SU-DHL-6 (cell line): Measurements from ENCODE around the gene COG6.

Experiments
- H2AFZ ChIP-seq: fragments of 200-600 bp; sonication (generic); 2 replicates; pipeline ENCODE4 v1.6.1; 2014; ENCODE audit warnings: low read depth, mild to moderate bottlenecking, moderate library complexity, mixed read lengths, antibody characterized with exemption, low read length; ENCODE audit not compliant: severe bottlenecking
- H3F3A ChIP-seq: fragments of 200-600 bp; shearing (Covaris generic); 2 replicates; pipeline ENCODE4 v1.6.0; 2016; ENCODE audit warnings: antibody characterized with exemption, mild to moderate bottlenecking; ENCODE audit not compliant: insufficient read depth
- H3K27ac ChIP-seq: fragments of 200-600 bp; sonication (generic); 2 replicates; pipeline ENCODE4 v1.5.1; 2016; ENCODE audit warnings: low read depth, mild to moderate bottlenecking, low read length, moderate library complexity, mixed read lengths
- H3K27me3 ChIP-seq: fragments of 200-600 bp; sonication (generic), shearing (Covaris generic); 2 replicates; pipeline ENCODE4 v1.6.0; 2014; ENCODE audit warnings: mild to moderate bottlenecking, low read length
- H3K36me3 ChIP-seq: fragments of 200-600 bp; sonication (generic); 2 replicates; pipeline ENCODE4 v1.6.1; 2014; ENCODE audit warnings: mild to moderate bottlenecking, low read length, mixed read lengths
- H3K4me2 ChIP-seq: fragments of 300-600, 200-600 bp; shearing (Covaris generic), sonication (generic); 2 replicates; pipeline ENCODE4 v1.6.0; 2014; ENCODE audit warnings: low read length, low read depth, mild to moderate bottlenecking; ENCODE audit not compliant: poor library complexity, severe bottlenecking
- H3K4me3 ChIP-seq: fragments of 200-600 bp; sonication (generic); 2 replicates; pipeline ENCODE4 v1.5.1; 2014; ENCODE audit warnings: antibody characterized with exemption, low read length, mild to moderate bottlenecking, mixed read lengths; ENCODE audit not compliant: insufficient read depth, poor library complexity, severe bottlenecking
- H3K79me2 ChIP-seq: fragments of 200-600 bp; sonication (generic); 2 replicates; pipeline ENCODE4 v1.6.1; 2014; ENCODE audit warnings: mild to moderate bottlenecking, low read length, moderate library complexity; ENCODE audit not compliant: insufficient read depth
- H3K9ac ChIP-seq: fragments of 200-600 bp; sonication (generic); 2 replicates; pipeline ENCODE4 v1.7.0; 2014; ENCODE audit warnings: mild to moderate bottlenecking, low read length
- H3K9me2 ChIP-seq: fragments of 200-600 bp; sonication (generic); replicated peaks from 2 replicates; pipeline ENCODE4 v1.6.1; 2014; ENCODE audit warnings: low read length; ENCODE audit not compliant: insufficient read depth
- H3K9me3 ChIP-seq: fragments of 200-600 bp; sonication (generic); 2 replicates; pipeline ENCODE4 v1.6.1; 2014; ENCODE audit warnings: low read length, mixed read lengths; ENCODE audit not compliant: insufficient read depth
- H4K20me1 ChIP-seq: fragments of 200-600 bp; sonication (generic); 2 replicates; pipeline ENCODE4 v1.6.1; 2014; ENCODE audit warnings: low read depth, mild to moderate bottlenecking, antibody characterized with exemption, low read length, moderate library complexity, mixed read lengths
- EZH2phosphoT487 ChIP-seq: fragments of 200-600 bp; sonication (generic), shearing (Covaris generic); conservative IDR thresholded peaks from 2 replicates; pipeline ENCODE4 v1.6.1; 2018; ENCODE audit warnings: mild to moderate bottlenecking, antibody characterized with exemption, low read length, moderate library complexity, mixed read lengths
- TF ChIP-seq, protein P1 (sequence below): fragments of 200-600 bp; sonication (generic); IDR thresholded peaks from one replicate; pipeline ENCODE4 v1.5.1; 2017; ENCODE audit warnings: antibody characterized with exemption, mild to moderate bottlenecking, low read length, moderate library complexity; ENCODE audit not compliant: insufficient read depth, poor library complexity, severe bottlenecking

Gene COG6

DNA sequence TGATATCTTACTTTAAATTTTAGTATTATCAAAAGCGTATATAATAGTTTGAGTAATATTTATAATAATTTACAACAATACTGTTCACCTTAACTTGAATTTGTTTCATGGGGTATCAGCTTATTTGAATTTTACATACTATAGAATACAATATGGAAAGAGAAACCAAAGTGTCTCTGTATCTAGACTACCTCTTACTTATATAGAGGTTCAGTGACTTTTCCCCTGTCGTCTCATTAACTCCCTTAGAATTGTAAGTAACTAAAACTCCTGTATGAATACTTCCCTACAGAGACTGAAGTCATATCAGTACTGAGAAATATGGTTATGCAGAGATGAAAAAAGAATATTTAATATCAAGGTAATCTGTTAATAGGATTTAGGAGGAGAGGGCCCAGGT, 26.8 kb downstream of the COG6 start:
- H3K36me3 ChIP-seq: 0 out of 2 replicates have a peak, but pooled peaks cover 10% of the 10 kb centered on the region
- no peak overlapping the region for H3K4me2 ChIP-seq
- H3K4me3 ChIP-seq: no peak overlapping the region

DNA sequence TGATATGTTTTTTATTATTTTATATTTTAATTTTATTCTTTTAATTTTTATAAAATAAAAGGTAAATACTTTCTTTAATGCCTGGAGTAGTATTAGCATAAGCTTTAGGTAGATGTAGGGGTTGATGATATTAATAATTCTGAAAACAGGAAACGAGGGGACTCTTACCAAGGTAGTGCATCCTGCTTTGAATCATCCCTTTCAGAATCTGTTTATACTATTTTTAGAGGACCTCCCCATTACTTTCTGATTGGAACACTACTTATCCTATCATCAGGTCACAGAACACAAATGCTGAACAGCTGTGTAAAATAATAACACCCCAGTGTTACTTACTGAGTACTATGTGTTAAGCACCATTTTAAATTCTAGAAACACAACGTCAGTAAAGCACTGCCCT, 27.3 kb downstream of the COG6 start:
- Histone ChIP-seq H3K27me3 (no peaks in the 10 kb centered on the region), H3F3A (0 out of 2 replicates have a peak, but pooled peaks cover 7% of the 10 kb centered on the region), H3K9me3 (no peaks in the 10 kb centered on the region), H3K4me3 (no peak overlapping the region), H3K9ac (no peak overlapping the region), H3K27ac (no peak overlapping the region), H3K9me2 (no peaks in the 10 kb centered on the region), H4K20me1 (no peaks in the 10 kb centered on the region), H3K4me2 (no peak overlapping the region), H2AFZ (no peak overlapping the region), H3K36me3 (peaks cover 10% of the 10 kb centered on the region; the same call in 1 of the 2 replicates), H3K79me2 (no peaks in the 10 kb centered on the region)
- TF ChIP-seq EZH2phosphoT487: no peak
- TF ChIP-seq, protein P1, sequence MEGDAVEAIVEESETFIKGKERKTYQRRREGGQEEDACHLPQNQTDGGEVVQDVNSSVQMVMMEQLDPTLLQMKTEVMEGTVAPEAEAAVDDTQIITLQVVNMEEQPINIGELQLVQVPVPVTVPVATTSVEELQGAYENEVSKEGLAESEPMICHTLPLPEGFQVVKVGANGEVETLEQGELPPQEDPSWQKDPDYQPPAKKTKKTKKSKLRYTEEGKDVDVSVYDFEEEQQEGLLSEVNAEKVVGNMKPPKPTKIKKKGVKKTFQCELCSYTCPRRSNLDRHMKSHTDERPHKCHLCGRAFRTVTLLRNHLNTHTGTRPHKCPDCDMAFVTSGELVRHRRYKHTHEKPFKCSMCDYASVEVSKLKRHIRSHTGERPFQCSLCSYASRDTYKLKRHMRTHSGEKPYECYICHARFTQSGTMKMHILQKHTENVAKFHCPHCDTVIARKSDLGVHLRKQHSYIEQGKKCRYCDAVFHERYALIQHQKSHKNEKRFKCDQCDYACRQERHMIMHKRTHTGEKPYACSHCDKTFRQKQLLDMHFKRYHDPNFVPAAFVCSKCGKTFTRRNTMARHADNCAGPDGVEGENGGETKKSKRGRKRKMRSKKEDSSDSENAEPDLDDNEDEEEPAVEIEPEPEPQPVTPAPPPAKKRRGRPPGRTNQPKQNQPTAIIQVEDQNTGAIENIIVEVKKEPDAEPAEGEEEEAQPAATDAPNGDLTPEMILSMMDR: no peak

More for the DNA sequence above, 26.8 kb downstream of the COG6 start:
- no peaks in the 10 kb centered on the region for H4K20me1 ChIP-seq
- no peak overlapping the region for H3K9ac ChIP-seq
- no peak overlapping the region for H2AFZ ChIP-seq
- no peaks in the 10 kb centered on the region for H3K27me3 ChIP-seq
- H3K79me2 ChIP-seq: no peaks in the 10 kb centered on the region
- 0 out of 2 replicates have a peak, but pooled peaks cover 7% of the 10 kb centered on the region for H3F3A ChIP-seq
- no peak for TF ChIP-seq EZH2phosphoT487
- TF ChIP-seq, protein P1: no peak
- H3K9me2 ChIP-seq: no peaks in the 10 kb centered on the region
- H3K9me3 ChIP-seq: no peaks in the 10 kb centered on the region
- H3K27ac ChIP-seq: no peak overlapping the region

DNA sequence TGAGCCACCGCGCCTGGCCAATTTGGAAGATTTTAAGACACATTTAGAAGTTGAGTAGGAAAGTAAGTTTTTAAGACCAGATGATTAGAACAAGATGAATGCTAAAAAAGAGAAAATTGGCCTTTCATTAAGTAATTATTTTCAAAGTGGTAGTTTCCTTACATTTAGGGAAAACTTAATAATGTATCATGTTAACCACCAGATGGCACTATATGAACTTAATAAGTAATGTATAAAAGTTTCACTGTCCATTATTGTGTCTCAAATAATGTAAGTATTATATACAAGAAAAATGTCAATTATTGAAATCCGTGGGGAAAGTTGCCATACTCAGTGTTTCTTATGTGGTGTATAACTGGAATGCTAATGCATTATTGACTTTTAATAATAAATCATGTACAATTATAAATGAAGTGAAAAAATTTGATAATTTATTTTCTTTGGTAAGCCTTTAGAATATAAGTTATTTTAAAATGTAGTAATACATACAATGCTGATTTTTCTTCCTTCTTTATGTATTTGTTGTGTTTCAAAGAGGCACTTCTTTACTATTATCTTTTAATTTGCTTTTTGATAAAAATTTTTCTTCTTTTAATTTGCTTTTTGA, 29.2 kb downstream of the COG6 start:
- Histone ChIP-seq H4K20me1 (no peaks in the 10 kb centered on the region), H3K9ac (no peak overlapping the region), H3K4me2 (no peak overlapping the region), H3K36me3 (peaks cover 6% of the 10 kb centered on the region; the same call in 1 of the 2 replicates), H3K27ac (no peak overlapping the region), H3K79me2 (no peaks in the 10 kb centered on the region), H2AFZ (no peak overlapping the region), H3K9me2 (no peaks in the 10 kb centered on the region), H3K4me3 (no peak overlapping the region), H3K9me3 (no peaks in the 10 kb centered on the region), H3F3A (0 out of 2 replicates have a peak, but pooled peaks cover 7% of the 10 kb centered on the region), H3K27me3 (no peaks in the 10 kb centered on the region)
- no peak for TF ChIP-seq EZH2phosphoT487
- TF ChIP-seq, protein P1: peak; percentile 15
